ENCODE data around the gene EIF3J. TPM values are rescaled to one million over a fixed set of nuclear protein-coding genes. Genes with fewer than 3 reads are reported as not detected.
"Not testable (repeated sequence)": the region's sequence is repeated elsewhere in the genome, so short reads cannot be mapped to it uniquely, and the experiment has no call there.

Gene EIF3J
- total RNA-seq, 6 experiments from 2014 or later: 83.2 to 120 (median 87.5) TPM

DNA sequence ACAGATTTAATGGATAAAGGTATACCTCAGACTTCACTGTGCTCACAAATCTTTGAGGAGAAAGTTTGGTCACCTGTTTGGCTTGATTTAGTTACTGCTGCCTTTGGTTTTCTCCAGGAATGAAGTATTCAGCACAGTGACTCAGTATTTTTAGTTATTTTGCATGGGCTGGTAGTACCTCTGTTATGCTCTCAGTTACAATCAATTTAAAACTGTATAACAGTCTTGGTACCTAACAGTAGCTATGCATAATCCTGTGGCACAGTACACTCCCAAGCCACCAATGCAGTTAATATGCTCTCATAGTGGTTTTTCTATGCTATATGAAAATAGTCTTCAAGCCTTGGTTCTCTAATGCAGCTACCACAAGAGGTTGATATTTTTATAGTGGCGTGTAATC, 11.9 kb upstream of the EIF3J start:
- H3K27ac Mint-ChIP-seq: peak overlapping the region; percentile 16; the same call in 1 of the 2 replicates
- no peak for TF ChIP-seq CTCF (IDR thresholded peaks at IDR 0.05)
- no peak for DNase-seq
- no peaks in the 10 kb centered on the region for H3K9me3 Mint-ChIP-seq
- H3K27me3 Mint-ChIP-seq (ENCODE audit: insufficient read depth): no peaks in the 10 kb centered on the region
- H3K4me1 Mint-ChIP-seq (ENCODE audit: low read depth): peaks cover 14% of the 10 kb centered on the region
- no peaks in the 10 kb centered on the region; the same call in 1 of the 2 replicates for H3K36me3 Mint-ChIP-seq (ENCODE audit: low read depth)
- H3K4me3 Mint-ChIP-seq: no peak overlapping the region

GRCh38 chr15:44527241-44527640, 9.7 kb upstream of the EIF3J start:
- Mint-ChIP-seq H3K9me3 (no peaks in the 10 kb centered on the region), H3K4me3 (no peak overlapping the region), H3K36me3 (ENCODE audit: low read depth) (no peaks in the 10 kb centered on the region), H3K4me1 (ENCODE audit: low read depth) (peaks cover 20% of the 10 kb centered on the region), H3K27ac (no peak overlapping the region), H3K27me3 (ENCODE audit: insufficient read depth) (no peaks in the 10 kb centered on the region)
- DNase-seq: no peak
- no peak for TF ChIP-seq CTCF (IDR thresholded peaks at IDR 0.05)

- H3K4me3 Mint-ChIP-seq: no peak overlapping the region
- TF ChIP-seq CTCF (IDR thresholded peaks at IDR 0.05): no peak
- H3K9me3 Mint-ChIP-seq: no peaks in the 10 kb centered on the region
- no peaks in the 10 kb centered on the region; the same call in none of the 2 replicates for H3K27me3 Mint-ChIP-seq (ENCODE audit: insufficient read depth)
- H3K4me1 Mint-ChIP-seq (ENCODE audit: low read depth): peaks cover 15% of the 10 kb centered on the region
- peaks cover 12% of the 10 kb centered on the region for H3K36me3 Mint-ChIP-seq (ENCODE audit: low read depth)
- DNase-seq: no peak
- no peak overlapping the region for H3K27ac Mint-ChIP-seq
Measured at GRCh38 chr15:44529864-44530604, 6.9 kb upstream of the EIF3J start.

DNA sequence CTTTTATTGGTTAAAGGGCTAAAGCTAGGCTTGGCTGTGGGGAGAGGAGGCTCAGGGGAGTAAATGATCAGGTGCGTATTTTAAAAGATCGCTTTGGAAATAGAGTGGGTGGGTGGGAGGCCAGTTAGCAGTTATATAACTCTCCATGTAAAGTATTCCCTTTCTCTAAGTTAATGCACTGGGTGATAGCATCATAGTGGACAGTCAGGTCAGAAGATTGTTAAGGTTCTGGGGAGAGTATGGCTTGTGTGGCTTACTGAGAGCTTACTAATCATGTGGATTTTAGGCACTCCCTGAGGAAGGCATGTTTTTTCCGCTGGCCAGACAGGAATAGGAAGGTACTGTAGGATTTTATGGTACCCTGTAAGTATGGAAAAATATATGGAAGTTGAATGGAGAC, 6.3 kb upstream of the EIF3J start:
- no peak overlapping the region for H3K4me3 Mint-ChIP-seq
- H3K27ac Mint-ChIP-seq: 0 out of 2 replicates have a peak overlapping the region, but pooled peaks have one; percentile 7
- peaks cover 18% of the 10 kb centered on the region for H3K36me3 Mint-ChIP-seq (ENCODE audit: low read depth)
- peak; percentile 3 for DNase-seq
- no peaks in the 10 kb centered on the region for H3K9me3 Mint-ChIP-seq
- no peaks in the 10 kb centered on the region; the same call in none of the 2 replicates for H3K27me3 Mint-ChIP-seq (ENCODE audit: insufficient read depth)
- H3K4me1 Mint-ChIP-seq (ENCODE audit: low read depth): peaks cover 19% of the 10 kb centered on the region
- TF ChIP-seq CTCF (IDR thresholded peaks at IDR 0.05): no peak

GRCh38 chr15:44532275-44532674, 4.7 kb upstream of the EIF3J start:
- not testable (repeated sequence) for DNase-seq; H3K9me3 Mint-ChIP-seq; H3K27ac Mint-ChIP-seq; H3K27me3 Mint-ChIP-seq (ENCODE audit: insufficient read depth); H3K4me3 Mint-ChIP-seq
- Mint-ChIP-seq H3K36me3 (ENCODE audit: low read depth) (peaks cover 23% of the 10 kb centered on the region), H3K4me1 (ENCODE audit: low read depth) (peaks cover 25% of the 10 kb centered on the region)

DNA sequence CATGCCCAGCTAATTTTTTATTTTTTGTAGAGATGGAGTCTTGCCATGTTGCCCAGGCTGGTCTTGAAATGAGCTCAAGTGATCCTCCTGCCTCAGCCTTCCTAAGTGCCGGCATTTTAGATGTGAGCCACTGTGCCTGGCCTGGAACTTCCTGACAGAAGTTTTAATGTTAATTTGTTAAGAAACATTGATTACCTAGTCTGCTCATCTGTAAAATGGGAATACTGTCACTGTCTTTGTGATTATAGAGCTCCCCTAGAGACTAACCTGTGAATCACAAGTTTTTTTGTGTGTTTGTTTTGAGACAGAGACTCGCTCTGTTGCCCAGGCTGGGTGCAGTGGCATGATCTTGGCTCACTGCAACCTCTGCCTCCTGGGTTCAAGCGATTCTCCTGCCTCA, 4.3 kb upstream of the EIF3J start:
- peak; percentile 44 for TF ChIP-seq CTCF (IDR thresholded peaks at IDR 0.05)
- Mint-ChIP-seq H3K9me3 (no peaks in the 10 kb centered on the region), H3K27ac (no peak overlapping the region), H3K36me3 (ENCODE audit: low read depth) (peaks cover 25% of the 10 kb centered on the region), H3K27me3 (ENCODE audit: insufficient read depth) (peaks cover 4% of the 10 kb centered on the region), H3K4me3 (no peak overlapping the region), H3K4me1 (ENCODE audit: low read depth) (peaks cover 26% of the 10 kb centered on the region)
- no peak for DNase-seq
